ENCODE measurements around the gene IMP4. TPM values are rescaled to one million over a fixed set of nuclear protein-coding genes. Genes with fewer than 3 reads are reported as not detected.

IMP4 gene
- polyA plus RNA-seq, 1 of the 3 experiments (the other 2 are of a cell fraction), result 252 TPM

GRCh38 chr2:130357864-130358263, 15.2 kb downstream of the IMP4 start:
- WGBS (ENCODE audit: low lambda C conversion rate), result 93% methylated on average over 7 of the region's 7 CpGs
- Histone ChIP-seq H3K27me3 (ENCODE audit: insufficient read depth) (no peaks in the 10 kb centered on the region), H3K4me1 (ENCODE audit: control insufficient read depth in 1 of 2, insufficient read depth in 2 of 2, low read depth in 1 of 2, low read length in 1 of 2) (peaks cover 0 to 24% of the 10 kb centered on the region in 2 experiments; a peak in 2 of 4 replicates), H3K9me2 (no peaks in the 10 kb centered on the region), H3K4me3 (ENCODE audit: low read depth in 2 of 2, low read length in 1 of 2) (no peak overlapping the region), H2AFZ (ENCODE audit: low read depth) (no peak overlapping the region), H3K9me3 (no peaks in the 10 kb centered on the region), H3K36me3 (replicated peaks in 1 of 2; ENCODE audit: control insufficient read depth in 1 of 2, insufficient read depth in 2 of 2, low read length in 1 of 2) (no peaks in the 10 kb centered on the region), H3K27ac (ENCODE audit: low read depth in 2 of 2, low read length in 1 of 2) (no peak overlapping the region), H4K20me1 (ENCODE audit: insufficient read depth) (no peaks in the 10 kb centered on the region), H3K79me2 (ENCODE audit: insufficient read depth) (no peaks in the 10 kb centered on the region; the same call in 1 of the 2 replicates), H3K9ac (no peak overlapping the region), H3K4me2 (no peak overlapping the region), H3F3A (replicated peaks; ENCODE audit: insufficient read depth) (no peaks in the 10 kb centered on the region)
- TF ChIP-seq RXRA (IDR thresholded peaks at IDR 0.05; ENCODE audit: borderline replicate concordance, low read depth) (no peak), TAF1 (IDR thresholded peaks at IDR 0.05; ENCODE audit: borderline replicate concordance, low read depth, low read length) (no peak), FOXJ3 (CRISPR knock-in tag; IDR thresholded peaks at IDR 0.05) (no peak), ELF1 (IDR thresholded peaks at IDR 0.05) (no peak), ZBTB33 (IDR thresholded peaks at IDR 0.05; ENCODE audit: borderline replicate concordance, low read depth) (no peak), MXI1 (IDR thresholded peaks at IDR 0.05; ENCODE audit: low read depth, low read length) (no peak), FOSL2 (IDR thresholded peaks at IDR 0.05; ENCODE audit: borderline replicate concordance, low read depth) (no peak)
- no peak for DNase-seq
- ChIA-PET CTCF (no interaction called here), POLR2A (no interaction called here)

- Histone ChIP-seq H3K4me1 (ENCODE audit: control insufficient read depth in 1 of 2, insufficient read depth in 2 of 2, low read depth in 1 of 2, low read length in 1 of 2) (peaks cover 0 to 17% of the 10 kb centered on the region in 2 experiments; a peak in 2 of 4 replicates), H3K9ac (no peak overlapping the region), H3K9me3 (no peaks in the 10 kb centered on the region), H3K9me2 (no peaks in the 10 kb centered on the region), H4K20me1 (ENCODE audit: insufficient read depth) (no peaks in the 10 kb centered on the region), H3F3A (replicated peaks; ENCODE audit: insufficient read depth) (no peaks in the 10 kb centered on the region), H3K4me2 (no peak overlapping the region), H3K36me3 (replicated peaks in 1 of 2; ENCODE audit: control insufficient read depth in 1 of 2, insufficient read depth in 2 of 2, low read length in 1 of 2) (no peaks in the 10 kb centered on the region), H3K27me3 (ENCODE audit: insufficient read depth) (no peaks in the 10 kb centered on the region), H3K4me3 (ENCODE audit: low read depth in 2 of 2, low read length in 1 of 2) (no peak overlapping the region), H2AFZ (ENCODE audit: low read depth) (no peak overlapping the region), H3K79me2 (ENCODE audit: insufficient read depth) (no peaks in the 10 kb centered on the region), H3K27ac (ENCODE audit: low read depth in 2 of 2, low read length in 1 of 2) (no peak overlapping the region)
- DNase-seq, result no peak
- ChIA-PET POLR2A (no interaction called here), CTCF (no interaction called here)
- WGBS (ENCODE audit: low lambda C conversion rate), result 96% methylated on average over 26 of the region's 33 CpGs
- TF ChIP-seq CHD2 (IDR thresholded peaks at IDR 0.05; ENCODE audit: low read length, partially characterized antibody) (no peak), FOXJ3 (CRISPR knock-in tag; IDR thresholded peaks at IDR 0.05) (no peak), POLR2AphosphoS5 (IDR thresholded peaks at IDR 0.05; ENCODE audit: low read depth, low read length) (no peak), SMC3 (IDR thresholded peaks at IDR 0.05; ENCODE audit: low read depth, low read length) (no peak), MXI1 (IDR thresholded peaks at IDR 0.05; ENCODE audit: low read depth, low read length) (no peak), USF2 (IDR thresholded peaks at IDR 0.05; ENCODE audit: borderline replicate concordance, low read depth, low read length) (no peak), EP300 (IDR thresholded peaks at IDR 0.05; ENCODE audit: borderline replicate concordance in 1 of 2, low read depth in 1 of 2, low read length in 1 of 2) (no peak), MAX (IDR thresholded peaks at IDR 0.05; ENCODE audit: low read depth) (no peak), NFIC (IDR thresholded peaks at IDR 0.05; ENCODE audit: borderline replicate concordance) (no peak), ZBTB33 (IDR thresholded peaks at IDR 0.05; ENCODE audit: borderline replicate concordance, low read depth) (no peak), SIN3A (IDR thresholded peaks at IDR 0.05; ENCODE audit: borderline replicate concordance, low read depth, low read length) (no peak), FOSL2 (IDR thresholded peaks at IDR 0.05; ENCODE audit: borderline replicate concordance, low read depth) (no peak), RXRA (IDR thresholded peaks at IDR 0.05; ENCODE audit: borderline replicate concordance, low read depth) (no peak)
Measured at GRCh38 chr2:130358420-130359350, 16.0 kb downstream of the IMP4 start.

All from SK-N-SH (cell line).